Measurements from ENCODE around the gene MRPL36. TPM values are rescaled to one million over a fixed set of nuclear protein-coding genes. Genes with fewer than 3 reads are reported as not detected.

The MRPL36 gene
- total and polyA plus RNA-seq, 2 of the 4 experiments (the other 2 are of a cell fraction) = 85.9 to 103 TPM

GRCh38 chr5:1806974-1807373, 7.3 kb upstream of the MRPL36 start:
- H3K36me3 ChIP-seq (ENCODE audit: control insufficient read depth, insufficient read depth, low read length) = peaks cover 66% of the 10 kb centered on the region
- H3K23ac ChIP-seq (ENCODE audit: low read depth, low read length) = no peak overlapping the region
- no peak overlapping the region for H2AFZ ChIP-seq (replicated peaks; ENCODE audit: low read length, poor library complexity)
- no peak overlapping the region for H3K27ac ChIP-seq (ENCODE audit: insufficient read depth, low read length)
- 86% methylated on average over 15 of the region's 16 CpGs; no CpG with 5 or more reads in 1 of the 2 experiments for WGBS, 2 experiments (ENCODE audit: extremely low coverage in 2 of 2, insufficient read length in 1 of 2)
- H2BK15ac ChIP-seq (ENCODE audit: low read depth, low read length) = no peak overlapping the region
- in situ Hi-C loops (cut with MboI; ENCODE audit: low sequenced_read_pairs) (no loop called here), dilution Hi-C loops (cut with HindIII; ENCODE audit: low sequenced_read_pairs, unreplicated experiment) (no loop called here), intact Hi-C loops (cut with micrococcal nuclease) (no loop called here)
- no TSS peak for BruUV-seq (replicated peaks)
- no peak overlapping the region for H3K9ac ChIP-seq (ENCODE audit: low read depth, low read length)
- H3K4me2 ChIP-seq (ENCODE audit: low read depth, low read length) = no peak overlapping the region
- no peaks in the 10 kb centered on the region; the same call in 1 of the 2 replicates for H3K4me1 ChIP-seq (ENCODE audit: control insufficient read depth, insufficient read depth, low read length)
- H4K8ac ChIP-seq (ENCODE audit: low read depth in 2 of 2, low read length in 2 of 2) = no peak overlapping the region
- H2BK120ac ChIP-seq (ENCODE audit: low read depth, low read length) = no peak overlapping the region
- no peak overlapping the region for H2BK20ac ChIP-seq (ENCODE audit: low read depth, low read length)
- H4K20me1 ChIP-seq (ENCODE audit: insufficient read depth, low read length) = no peaks in the 10 kb centered on the region
- CTCF ChIA-PET = no interaction called here
- TF ChIP-seq MAFK (IDR thresholded peaks at IDR 0.05; ENCODE audit: low read depth, low read length) (no peak), CEBPB (IDR thresholded peaks at IDR 0.05; ENCODE audit: low read depth, low read length) (peak; percentile 47; the same call in 1 of the 2 replicates)
- no peak overlapping the region for H2AK5ac ChIP-seq (ENCODE audit: low read depth, low read length)
- no peak overlapping the region for H3K18ac ChIP-seq (ENCODE audit: low read depth, low read length)
- H3K4ac ChIP-seq (ENCODE audit: low read depth, low read length) = no peak overlapping the region
- H4K5ac ChIP-seq (ENCODE audit: low read depth, low read length) = no peak overlapping the region
- no peak overlapping the region for H4K91ac ChIP-seq (ENCODE audit: insufficient read depth, low read depth, low read length)
- DNase-seq (no peak), ATAC-seq (ENCODE audit: low read depth) (no peak)
- H3K9me3 ChIP-seq (ENCODE audit: control insufficient read depth, insufficient read depth, low read length) = no peaks in the 10 kb centered on the region
- no peak overlapping the region for H2AK9ac ChIP-seq (replicated peaks; ENCODE audit: low read depth, low read length, poor library complexity)
- no peak overlapping the region for H3K56ac ChIP-seq (ENCODE audit: extremely low read depth, insufficient read depth, low read length)
- no peaks in the 10 kb centered on the region for H3K9me1 ChIP-seq (ENCODE audit: insufficient read depth, low read length)
- POLR2A ChIA-PET (ENCODE audit: unreplicated experiment) = no interaction called here
- H3K14ac ChIP-seq (replicated peaks; ENCODE audit: low read depth, low read length) = no peak overlapping the region
- peaks cover 37 to 64% of the 10 kb centered on the region in 2 experiments for H3K79me1 ChIP-seq (ENCODE audit: low read depth in 1 of 2, low read length in 2 of 2)
- H3K27me3 ChIP-seq (ENCODE audit: control insufficient read depth, insufficient read depth, low read length) = no peaks in the 10 kb centered on the region
- H2BK5ac ChIP-seq (ENCODE audit: low read depth, low read length, poor library complexity, severe bottlenecking) = no peak overlapping the region
- H3K4me3 ChIP-seq (ENCODE audit: insufficient read depth, low read depth, low read length) = no peak overlapping the region

All from IMR-90 (cell line).